GM23338 (cell line): ENCODE results near the gene ZNF324. TPM values are rescaled to one million over a fixed set of nuclear protein-coding genes. Genes with fewer than 3 reads are reported as not detected.
"Not testable (repeated sequence)": the region's sequence is repeated elsewhere in the genome, so short reads cannot be mapped to it uniquely, and the experiment has no call there.

ENCODE experiments used
- ATAC-seq: fragments of 200-7000 bp; cut with Tn5 transposase; 3 replicates; pipeline ENCODE4 v1.9.1; 2020
- DNase-seq: peaks from one replicate; pipeline ENCODE4 v3.0.0-alpha.2; 2015; ENCODE audit warnings: low spot score
- H2AFZ ChIP-seq: fragments of 200-600 bp; sonication (generic); 2 replicates; pipeline ENCODE4 v1.8.0; 2016; ENCODE audit warnings: antibody characterized with exemption, mild to moderate bottlenecking, moderate library complexity
- H3F3A ChIP-seq: fragments of 200-600 bp; sonication (generic); replicated peaks from 2 replicates; pipeline ENCODE4 v1.8.0; 2017; ENCODE audit warnings: antibody characterized with exemption, mixed run types, low read depth
- H3K27ac ChIP-seq: fragments of 200-600 bp; sonication (generic); 2 replicates; pipeline ENCODE4 v1.6.1; 2016; ENCODE audit warnings: low read depth
- H3K27me3 ChIP-seq: fragments of 200-600 bp; sonication (generic); 2 replicates; pipeline ENCODE4 v1.8.0; 2016; ENCODE audit warnings: mild to moderate bottlenecking, mixed run types, moderate library complexity; ENCODE audit not compliant: insufficient read depth
- H3K36me3 ChIP-seq: fragments of 200-600 bp; sonication (generic); 2 replicates; pipeline ENCODE4 v1.8.0; 2016; ENCODE audit warnings: mild to moderate bottlenecking; ENCODE audit not compliant: insufficient read depth
- H3K4me1 ChIP-seq: fragments of 200-600 bp; sonication (generic); 2 replicates; pipeline ENCODE4 v1.8.0; 2016; ENCODE audit warnings: mild to moderate bottlenecking, moderate library complexity; ENCODE audit not compliant: insufficient read depth
- H3K4me2 ChIP-seq: fragments of 200-600 bp; sonication (generic); 2 replicates; pipeline ENCODE4 v1.7.1; 2017; ENCODE audit warnings: mixed run types
- H3K4me3 ChIP-seq: fragments of 200-600 bp; sonication (generic); 2 replicates; pipeline ENCODE4 v1.6.1; 2016; ENCODE audit warnings: mixed run types
- H3K79me2 ChIP-seq: fragments of 200-600 bp; sonication (generic); replicated peaks from 2 replicates; pipeline ENCODE4 v1.8.0; 2017; ENCODE audit warnings: mild to moderate bottlenecking; ENCODE audit not compliant: insufficient read depth
- H3K9me2 ChIP-seq: fragments of 200-600 bp; sonication (generic); 2 replicates; pipeline ENCODE4 v1.8.0; 2017; ENCODE audit not compliant: insufficient read depth
- H4K20me1 ChIP-seq: fragments of 200-600 bp; sonication (generic); replicated peaks from 2 replicates; pipeline ENCODE4 v1.8.0; 2017; ENCODE audit warnings: mild to moderate bottlenecking; ENCODE audit not compliant: insufficient read depth
- H3K27ac Mint-ChIP-seq: 2 replicates; pipeline ENCODE4 v1.8.0; 2020; ENCODE audit warnings: inconsistent platforms, mild to moderate bottlenecking, moderate library complexity, mixed read lengths
- H3K27me3 Mint-ChIP-seq: 3 replicates; pipeline ENCODE4 v1.8.0; 2022; ENCODE audit warnings: low read depth, mild to moderate bottlenecking, moderate library complexity, mixed read lengths, inconsistent platforms; ENCODE audit not compliant: insufficient read depth, poor library complexity
- H3K36me3 Mint-ChIP-seq: 3 replicates; pipeline ENCODE4 v1.8.0; 2021; ENCODE audit warnings: low read depth, mild to moderate bottlenecking, inconsistent platforms, moderate library complexity, mixed read lengths
- H3K4me1 Mint-ChIP-seq: 3 replicates; pipeline ENCODE4 v1.8.0; 2020; ENCODE audit warnings: mild to moderate bottlenecking, inconsistent platforms, mixed read lengths
- H3K4me3 Mint-ChIP-seq: 3 replicates; pipeline ENCODE4 v1.8.0; 2021; ENCODE audit warnings: moderate library complexity, mild to moderate bottlenecking, inconsistent platforms, mixed read lengths
- H3K9me3 Mint-ChIP-seq: 3 replicates; pipeline ENCODE4 v1.8.0; 2020; ENCODE audit warnings: moderate library complexity, mild to moderate bottlenecking, inconsistent platforms, mixed read lengths
- ZNF462 ChIP-seq: fragments of 250-450 bp; sonication (Bioruptor Pico); IDR thresholded peaks from 2 replicates; pipeline ENCODE4 v1.5.0; 2020; ENCODE audit warnings: mild to moderate bottlenecking, moderate library complexity
- polyA plus RNA-seq: library from polyadenylated mRNA; unstranded; fragments of >200 nt; fragmentation: Nextera tagmentation; extraction: Ambion mirVana; gene quantifications from 2 replicates; pipeline ENCODE4 v1.2.1, GENCODE V29; 2016
- total RNA-seq: library from RNA; depleted of rRNA; stranded (reverse); fragments of >200 nt; shearing (Covaris generic); gene quantifications from 2 replicates; pipeline ENCODE4 v1.2.3, GENCODE V29; 2014
- TF ChIP-seq, protein P1 (sequence below): IDR thresholded peaks from one replicate; pipeline ENCODE4 v1.6.1; 2018; ENCODE audit warnings: antibody characterized with exemption; ENCODE audit not compliant: unreplicated experiment

The ZNF324 gene
- total and polyA plus RNA-seq, 2 experiments from 2014 or later, result 3.9 to 15.0 TPM

DNA sequence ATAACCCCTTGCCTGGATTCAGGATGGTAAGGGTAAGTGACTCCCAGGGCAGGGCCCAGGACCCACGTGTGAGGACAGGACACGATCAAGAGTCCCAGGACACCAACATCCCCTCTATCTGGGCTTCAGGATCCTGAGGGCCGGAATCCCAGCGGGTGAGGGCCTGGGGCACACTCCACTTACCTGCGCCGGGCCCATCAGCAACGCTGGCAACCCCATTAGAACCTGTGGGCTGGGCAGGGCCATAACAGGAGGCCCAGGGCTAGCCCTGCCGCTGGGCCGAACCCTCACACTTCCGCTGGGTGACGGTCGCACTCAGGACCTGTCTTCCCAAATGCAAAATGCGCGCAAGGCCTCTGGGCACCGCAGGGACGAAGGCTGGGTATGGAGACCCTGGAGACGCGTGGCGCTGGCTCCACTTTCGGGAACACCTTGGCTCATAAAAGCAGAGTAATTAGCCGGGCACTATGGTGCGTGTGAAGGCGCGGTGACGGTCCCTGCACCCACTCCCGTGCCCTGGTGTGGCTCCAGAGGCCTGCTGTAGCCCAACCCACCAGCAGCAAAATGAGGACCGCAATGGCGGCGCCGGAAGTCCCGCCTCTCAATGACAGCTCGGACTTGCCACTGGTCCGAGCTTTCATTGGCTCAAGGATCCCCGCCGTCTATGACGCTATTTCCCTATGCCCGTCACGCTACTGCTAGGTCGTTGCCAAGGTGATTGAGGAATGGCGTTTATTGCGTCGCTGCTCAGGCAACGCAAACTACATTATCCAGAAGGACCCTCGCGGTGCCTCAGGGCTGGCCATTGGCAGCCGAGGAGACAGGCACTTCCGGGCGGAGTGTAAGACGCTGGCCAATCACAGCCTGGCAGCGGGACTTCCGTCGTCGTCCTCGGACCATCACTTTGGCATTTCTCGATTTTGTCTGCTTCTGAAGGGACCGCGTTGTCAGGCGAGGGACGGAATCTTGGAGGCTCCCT lies 27.0 kb upstream of the ZNF324 start, which contains the start of gene ZNF132 (continued):
- no peak for TF ChIP-seq ZNF462 (CRISPR knock-in tag)

DNA sequence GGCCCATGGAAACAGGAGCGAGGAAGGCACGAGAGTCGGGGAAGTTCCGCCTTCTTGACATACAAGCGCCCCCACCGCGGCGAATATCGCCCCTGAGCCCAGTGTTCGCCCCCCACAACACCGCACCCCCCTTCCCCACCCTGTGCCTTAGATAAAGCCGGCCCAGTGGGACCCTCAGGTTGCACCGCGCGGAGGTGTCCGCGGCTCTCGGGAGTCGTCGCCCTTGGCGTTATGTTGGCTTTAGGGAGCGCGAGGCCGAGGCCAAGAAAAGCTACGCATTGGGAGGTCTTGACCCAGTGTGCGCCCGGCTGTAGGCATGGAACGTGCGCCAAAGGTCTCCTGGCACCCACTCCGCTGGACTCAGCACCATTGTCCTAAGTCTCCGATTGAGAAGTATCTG lies 26.3 kb upstream of the ZNF324 start:
- peaks cover 6% of the 10 kb centered on the region; the same call in 1 of the 2 replicates for H3K4me1 ChIP-seq
- peak overlapping the region; percentile 82; the same call in 1 of the 2 replicates for H3K27ac Mint-ChIP-seq
- H3K4me2 ChIP-seq, result peak overlapping the region; percentile 72
- TF ChIP-seq, protein P1, sequence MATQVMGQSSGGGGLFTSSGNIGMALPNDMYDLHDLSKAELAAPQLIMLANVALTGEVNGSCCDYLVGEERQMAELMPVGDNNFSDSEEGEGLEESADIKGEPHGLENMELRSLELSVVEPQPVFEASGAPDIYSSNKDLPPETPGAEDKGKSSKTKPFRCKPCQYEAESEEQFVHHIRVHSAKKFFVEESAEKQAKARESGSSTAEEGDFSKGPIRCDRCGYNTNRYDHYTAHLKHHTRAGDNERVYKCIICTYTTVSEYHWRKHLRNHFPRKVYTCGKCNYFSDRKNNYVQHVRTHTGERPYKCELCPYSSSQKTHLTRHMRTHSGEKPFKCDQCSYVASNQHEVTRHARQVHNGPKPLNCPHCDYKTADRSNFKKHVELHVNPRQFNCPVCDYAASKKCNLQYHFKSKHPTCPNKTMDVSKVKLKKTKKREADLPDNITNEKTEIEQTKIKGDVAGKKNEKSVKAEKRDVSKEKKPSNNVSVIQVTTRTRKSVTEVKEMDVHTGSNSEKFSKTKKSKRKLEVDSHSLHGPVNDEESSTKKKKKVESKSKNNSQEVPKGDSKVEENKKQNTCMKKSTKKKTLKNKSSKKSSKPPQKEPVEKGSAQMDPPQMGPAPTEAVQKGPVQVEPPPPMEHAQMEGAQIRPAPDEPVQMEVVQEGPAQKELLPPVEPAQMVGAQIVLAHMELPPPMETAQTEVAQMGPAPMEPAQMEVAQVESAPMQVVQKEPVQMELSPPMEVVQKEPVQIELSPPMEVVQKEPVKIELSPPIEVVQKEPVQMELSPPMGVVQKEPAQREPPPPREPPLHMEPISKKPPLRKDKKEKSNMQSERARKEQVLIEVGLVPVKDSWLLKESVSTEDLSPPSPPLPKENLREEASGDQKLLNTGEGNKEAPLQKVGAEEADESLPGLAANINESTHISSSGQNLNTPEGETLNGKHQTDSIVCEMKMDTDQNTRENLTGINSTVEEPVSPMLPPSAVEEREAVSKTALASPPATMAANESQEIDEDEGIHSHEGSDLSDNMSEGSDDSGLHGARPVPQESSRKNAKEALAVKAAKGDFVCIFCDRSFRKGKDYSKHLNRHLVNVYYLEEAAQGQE, result no peak
- H3K36me3 ChIP-seq, result peaks cover 13% of the 10 kb centered on the region
- peak overlapping the region; percentile 83; the same call in 1 of the 2 replicates for H2AFZ ChIP-seq
- H3K27me3 ChIP-seq, result no peaks in the 10 kb centered on the region
- peaks cover 72% of the 10 kb centered on the region for H3K9me3 Mint-ChIP-seq
- H3K36me3 Mint-ChIP-seq, result peaks cover 52% of the 10 kb centered on the region
- ATAC-seq (no peak), DNase-seq (peak; percentile 9)
- H3K79me2 ChIP-seq, result no peaks in the 10 kb centered on the region
- H3K4me3 Mint-ChIP-seq, result peak overlapping the region; percentile 81
- H4K20me1 ChIP-seq, result no peaks in the 10 kb centered on the region
- no peak overlapping the region for H3K27ac ChIP-seq
- H3F3A ChIP-seq, result no peaks in the 10 kb centered on the region; the same call in 1 of the 2 replicates
- peak overlapping the region; percentile 56 for H3K4me3 ChIP-seq
- H3K4me1 Mint-ChIP-seq, result peaks cover 2% of the 10 kb centered on the region; the same call in 1 of the 3 replicates
- H3K9me2 ChIP-seq, result peaks cover 28% of the 10 kb centered on the region
- H3K27me3 Mint-ChIP-seq, result peaks cover 28% of the 10 kb centered on the region

DNA sequence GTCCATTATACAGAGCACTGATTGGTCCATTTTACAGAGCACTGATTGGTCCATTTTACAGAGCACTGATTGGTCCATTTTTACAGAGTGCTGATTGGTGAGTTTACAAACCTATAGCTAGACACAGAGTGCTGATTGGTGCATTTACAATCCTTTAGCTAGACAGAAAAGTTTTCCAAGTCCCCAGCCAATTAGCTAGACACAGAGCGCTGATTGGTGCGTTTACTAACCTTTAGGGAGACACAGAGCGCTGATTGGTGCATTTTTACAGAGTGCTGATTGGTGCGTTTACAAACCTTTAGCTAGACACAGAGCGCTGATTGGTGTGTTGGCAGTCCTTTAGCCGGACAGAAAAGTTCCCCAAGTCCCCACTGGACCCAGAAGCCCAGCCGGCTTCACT lies 23.9 kb upstream of the ZNF324 start:
- H3K4me2 ChIP-seq, H3K4me3 ChIP-seq, H3K27ac ChIP-seq, H3K4me1 ChIP-seq, H3K4me1 Mint-ChIP-seq, H3F3A ChIP-seq, H3K4me3 Mint-ChIP-seq, H3K79me2 ChIP-seq, ATAC-seq, H2AFZ ChIP-seq, H3K27ac Mint-ChIP-seq, H3K36me3 ChIP-seq, H3K27me3 ChIP-seq, H4K20me1 ChIP-seq, DNase-seq: not testable (repeated sequence)
- peaks cover 30% of the 10 kb centered on the region for H3K27me3 Mint-ChIP-seq
- H3K9me2 ChIP-seq, result peaks cover 30% of the 10 kb centered on the region
- peaks cover 67% of the 10 kb centered on the region for H3K9me3 Mint-ChIP-seq
- H3K36me3 Mint-ChIP-seq, result peaks cover 31% of the 10 kb centered on the region

DNA sequence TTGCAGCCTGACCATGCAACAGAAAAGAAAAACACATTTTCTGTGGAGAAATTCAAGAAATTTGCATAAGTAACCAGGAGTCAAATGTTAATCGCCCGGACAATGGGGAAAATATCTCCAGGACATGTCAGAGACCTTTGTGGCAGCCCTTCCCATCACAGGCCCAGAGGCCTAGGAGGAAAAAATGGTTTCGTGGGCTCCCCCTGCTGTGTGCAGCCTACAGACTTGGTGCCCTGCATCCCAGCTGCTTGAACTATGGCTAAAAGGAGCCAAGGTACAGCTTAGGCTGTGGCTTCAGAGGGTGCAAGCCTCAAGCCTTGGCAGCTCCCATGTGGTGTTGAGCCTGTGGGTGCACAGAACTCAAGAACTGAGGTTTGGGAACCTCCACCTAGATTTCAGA lies 18.0 kb upstream of the ZNF324 start:
- not testable (repeated sequence) for H3K4me3 Mint-ChIP-seq
- H3K27me3 Mint-ChIP-seq, result peaks cover 36% of the 10 kb centered on the region

More for the DNA sequence above, 18.0 kb upstream of the ZNF324 start:
- not testable (repeated sequence) for H4K20me1 ChIP-seq, H3K27ac ChIP-seq, H2AFZ ChIP-seq, H3K79me2 ChIP-seq, H3K4me1 ChIP-seq, H3K4me1 Mint-ChIP-seq, H3K4me2 ChIP-seq, DNase-seq, H3K4me3 ChIP-seq, H3K27ac Mint-ChIP-seq, H3K36me3 ChIP-seq, ATAC-seq, H3F3A ChIP-seq, H3K9me2 ChIP-seq
- H3K27me3 ChIP-seq, result peaks cover 20% of the 10 kb centered on the region
- Mint-ChIP-seq H3K36me3 (peaks cover 21% of the 10 kb centered on the region), H3K9me3 (peaks cover 51% of the 10 kb centered on the region)
